ENCODE data around the gene WLS. TPM values are rescaled to one million over a fixed set of nuclear protein-coding genes. Genes with fewer than 3 reads are reported as not detected.

Gene WLS
- total and polyA plus RNA-seq, 2 experiments from 2014 or later: 0.87 to 1.2 TPM

- TF ChIP-seq ZNF114 (CRISPR knock-in tag; IDR thresholded peaks at IDR 0.05) (no peak), REST (IDR thresholded peaks at IDR 0.05; ENCODE audit: unreplicated experiment) (no peak), EZH2phosphoT487 (IDR thresholded peaks at IDR 0.05; ENCODE audit: unreplicated experiment) (no peak), STAT1 (IDR thresholded peaks at IDR 0.05; ENCODE audit: unreplicated experiment) (no peak), POLR2AphosphoS5 (IDR thresholded peaks at IDR 0.05; ENCODE audit: low read depth) (no peak), JUNB (IDR thresholded peaks at IDR 0.05; ENCODE audit: unreplicated experiment) (no peak), CREB1 (CRISPR knock-in tag; IDR thresholded peaks at IDR 0.05; ENCODE audit: low read depth) (no peak), EZH2 (IDR thresholded peaks at IDR 0.05; ENCODE audit: low read depth, unreplicated experiment) (no peak), NANOG (IDR thresholded peaks at IDR 0.05; ENCODE audit: borderline replicate concordance) (no peak), ZNF331 (CRISPR knock-in tag; IDR thresholded peaks at IDR 0.05; ENCODE audit: low read depth) (no peak)
- TF ChIP-seq, protein P1, sequence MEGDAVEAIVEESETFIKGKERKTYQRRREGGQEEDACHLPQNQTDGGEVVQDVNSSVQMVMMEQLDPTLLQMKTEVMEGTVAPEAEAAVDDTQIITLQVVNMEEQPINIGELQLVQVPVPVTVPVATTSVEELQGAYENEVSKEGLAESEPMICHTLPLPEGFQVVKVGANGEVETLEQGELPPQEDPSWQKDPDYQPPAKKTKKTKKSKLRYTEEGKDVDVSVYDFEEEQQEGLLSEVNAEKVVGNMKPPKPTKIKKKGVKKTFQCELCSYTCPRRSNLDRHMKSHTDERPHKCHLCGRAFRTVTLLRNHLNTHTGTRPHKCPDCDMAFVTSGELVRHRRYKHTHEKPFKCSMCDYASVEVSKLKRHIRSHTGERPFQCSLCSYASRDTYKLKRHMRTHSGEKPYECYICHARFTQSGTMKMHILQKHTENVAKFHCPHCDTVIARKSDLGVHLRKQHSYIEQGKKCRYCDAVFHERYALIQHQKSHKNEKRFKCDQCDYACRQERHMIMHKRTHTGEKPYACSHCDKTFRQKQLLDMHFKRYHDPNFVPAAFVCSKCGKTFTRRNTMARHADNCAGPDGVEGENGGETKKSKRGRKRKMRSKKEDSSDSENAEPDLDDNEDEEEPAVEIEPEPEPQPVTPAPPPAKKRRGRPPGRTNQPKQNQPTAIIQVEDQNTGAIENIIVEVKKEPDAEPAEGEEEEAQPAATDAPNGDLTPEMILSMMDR (conservative IDR thresholded peaks at IDR 0.05; ENCODE audit: low read depth in 2 of 2): no peak
- TF ChIP-seq, protein P2, sequence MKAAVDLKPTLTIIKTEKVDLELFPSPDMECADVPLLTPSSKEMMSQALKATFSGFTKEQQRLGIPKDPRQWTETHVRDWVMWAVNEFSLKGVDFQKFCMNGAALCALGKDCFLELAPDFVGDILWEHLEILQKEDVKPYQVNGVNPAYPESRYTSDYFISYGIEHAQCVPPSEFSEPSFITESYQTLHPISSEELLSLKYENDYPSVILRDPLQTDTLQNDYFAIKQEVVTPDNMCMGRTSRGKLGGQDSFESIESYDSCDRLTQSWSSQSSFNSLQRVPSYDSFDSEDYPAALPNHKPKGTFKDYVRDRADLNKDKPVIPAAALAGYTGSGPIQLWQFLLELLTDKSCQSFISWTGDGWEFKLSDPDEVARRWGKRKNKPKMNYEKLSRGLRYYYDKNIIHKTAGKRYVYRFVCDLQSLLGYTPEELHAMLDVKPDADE (IDR thresholded peaks at IDR 0.05): no peak
- TF ChIP-seq, protein P3, sequence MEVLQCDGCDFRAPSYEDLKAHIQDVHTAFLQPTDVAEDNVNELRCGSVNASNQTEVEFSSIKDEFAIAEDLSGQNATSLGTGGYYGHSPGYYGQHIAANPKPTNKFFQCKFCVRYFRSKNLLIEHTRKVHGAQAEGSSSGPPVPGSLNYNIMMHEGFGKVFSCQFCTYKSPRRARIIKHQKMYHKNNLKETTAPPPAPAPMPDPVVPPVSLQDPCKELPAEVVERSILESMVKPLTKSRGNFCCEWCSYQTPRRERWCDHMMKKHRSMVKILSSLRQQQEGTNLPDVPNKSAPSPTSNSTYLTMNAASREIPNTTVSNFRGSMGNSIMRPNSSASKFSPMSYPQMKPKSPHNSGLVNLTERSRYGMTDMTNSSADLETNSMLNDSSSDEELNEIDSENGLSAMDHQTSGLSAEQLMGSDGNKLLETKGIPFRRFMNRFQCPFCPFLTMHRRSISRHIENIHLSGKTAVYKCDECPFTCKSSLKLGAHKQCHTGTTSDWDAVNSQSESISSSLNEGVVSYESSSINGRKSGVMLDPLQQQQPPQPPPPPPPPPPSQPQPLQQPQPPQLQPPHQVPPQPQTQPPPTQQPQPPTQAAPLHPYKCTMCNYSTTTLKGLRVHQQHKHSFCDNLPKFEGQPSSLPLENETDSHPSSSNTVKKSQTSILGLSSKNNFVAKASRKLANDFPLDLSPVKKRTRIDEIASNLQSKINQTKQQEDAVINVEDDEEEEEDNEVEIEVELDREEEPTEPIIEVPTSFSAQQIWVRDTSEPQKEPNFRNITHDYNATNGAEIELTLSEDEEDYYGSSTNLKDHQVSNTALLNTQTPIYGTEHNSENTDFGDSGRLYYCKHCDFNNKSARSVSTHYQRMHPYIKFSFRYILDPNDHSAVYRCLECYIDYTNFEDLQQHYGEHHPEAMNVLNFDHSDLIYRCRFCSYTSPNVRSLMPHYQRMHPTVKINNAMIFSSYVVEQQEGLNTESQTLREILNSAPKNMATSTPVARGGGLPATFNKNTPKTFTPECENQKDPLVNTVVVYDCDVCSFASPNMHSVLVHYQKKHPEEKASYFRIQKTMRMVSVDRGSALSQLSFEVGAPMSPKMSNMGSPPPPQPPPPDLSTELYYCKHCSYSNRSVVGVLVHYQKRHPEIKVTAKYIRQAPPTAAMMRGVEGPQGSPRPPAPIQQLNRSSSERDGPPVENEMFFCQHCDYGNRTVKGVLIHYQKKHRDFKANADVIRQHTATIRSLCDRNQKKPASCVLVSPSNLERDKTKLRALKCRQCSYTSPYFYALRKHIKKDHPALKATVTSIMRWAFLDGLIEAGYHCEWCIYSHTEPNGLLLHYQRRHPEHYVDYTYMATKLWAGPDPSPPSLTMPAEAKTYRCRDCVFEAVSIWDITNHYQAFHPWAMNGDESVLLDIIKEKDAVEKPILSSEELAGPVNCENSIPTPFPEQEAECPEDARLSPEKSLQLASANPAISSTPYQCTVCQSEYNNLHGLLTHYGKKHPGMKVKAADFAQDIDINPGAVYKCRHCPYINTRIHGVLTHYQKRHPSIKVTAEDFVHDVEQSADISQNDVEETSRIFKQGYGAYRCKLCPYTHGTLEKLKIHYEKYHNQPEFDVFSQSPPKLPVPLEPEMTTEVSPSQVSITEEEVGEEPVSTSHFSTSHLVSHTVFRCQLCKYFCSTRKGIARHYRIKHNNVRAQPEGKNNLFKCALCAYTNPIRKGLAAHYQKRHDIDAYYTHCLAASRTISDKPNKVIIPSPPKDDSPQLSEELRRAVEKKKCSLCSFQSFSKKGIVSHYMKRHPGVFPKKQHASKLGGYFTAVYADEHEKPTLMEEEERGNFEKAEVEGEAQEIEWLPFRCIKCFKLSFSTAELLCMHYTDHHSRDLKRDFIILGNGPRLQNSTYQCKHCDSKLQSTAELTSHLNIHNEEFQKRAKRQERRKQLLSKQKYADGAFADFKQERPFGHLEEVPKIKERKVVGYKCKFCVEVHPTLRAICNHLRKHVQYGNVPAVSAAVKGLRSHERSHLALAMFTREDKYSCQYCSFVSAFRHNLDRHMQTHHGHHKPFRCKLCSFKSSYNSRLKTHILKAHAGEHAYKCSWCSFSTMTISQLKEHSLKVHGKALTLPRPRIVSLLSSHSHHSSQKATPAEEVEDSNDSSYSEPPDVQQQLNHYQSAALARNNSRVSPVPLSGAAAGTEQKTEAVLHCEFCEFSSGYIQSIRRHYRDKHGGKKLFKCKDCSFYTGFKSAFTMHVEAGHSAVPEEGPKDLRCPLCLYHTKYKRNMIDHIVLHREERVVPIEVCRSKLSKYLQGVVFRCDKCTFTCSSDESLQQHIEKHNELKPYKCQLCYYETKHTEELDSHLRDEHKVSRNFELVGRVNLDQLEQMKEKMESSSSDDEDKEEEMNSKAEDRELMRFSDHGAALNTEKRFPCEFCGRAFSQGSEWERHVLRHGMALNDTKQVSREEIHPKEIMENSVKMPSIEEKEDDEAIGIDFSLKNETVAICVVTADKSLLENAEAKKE (CRISPR knock-in tag; IDR thresholded peaks at IDR 0.05): no peak
- no peak overlapping the region for H3K4me3 Mint-ChIP-seq
- Histone ChIP-seq H3K4me1 (ENCODE audit: insufficient read depth) (no peaks in the 10 kb centered on the region), H3F3A (replicated peaks; ENCODE audit: low read depth) (no peaks in the 10 kb centered on the region), H3K4me2 (no peak overlapping the region), H2AFZ (no peak overlapping the region), H3K27ac (ENCODE audit: low read depth) (no peak overlapping the region), H4K20me1 (replicated peaks; ENCODE audit: insufficient read depth) (no peaks in the 10 kb centered on the region), H3K79me2 (replicated peaks; ENCODE audit: insufficient read depth) (no peaks in the 10 kb centered on the region), H3K4me3 (no peak overlapping the region), H3K9me2 (ENCODE audit: insufficient read depth) (0 out of 2 replicates have a peak, but pooled peaks cover 7% of the 10 kb centered on the region), H3K36me3 (ENCODE audit: insufficient read depth) (no peaks in the 10 kb centered on the region), H3K27me3 (ENCODE audit: insufficient read depth) (no peaks in the 10 kb centered on the region)
- no peaks in the 10 kb centered on the region for H3K4me1 Mint-ChIP-seq
- H3K27me3 Mint-ChIP-seq (ENCODE audit: insufficient read depth, low read depth, poor library complexity): no peaks in the 10 kb centered on the region
- no peak overlapping the region for H3K27ac Mint-ChIP-seq
- H3K36me3 Mint-ChIP-seq (ENCODE audit: low read depth): no peaks in the 10 kb centered on the region
- H3K9me3 Mint-ChIP-seq: no peaks in the 10 kb centered on the region
- DNase-seq (ENCODE audit: low spot score): no peak
- no peak for ATAC-seq
Observed at GRCh38 chr1:68085752-68086151, 146.6 kb downstream of the WLS start.
